Measurements from ENCODE around the gene TBC1D3I. TPM values are rescaled to one million over a fixed set of nuclear protein-coding genes. Genes with fewer than 3 reads are reported as not detected.
"Not testable (repeated sequence)": the region's sequence is repeated elsewhere in the genome, so short reads cannot be mapped to it uniquely, and the experiment has no call there.

The TBC1D3I gene
- total RNA-seq, 1 donor from 2014 or later = 0.72 TPM

- Histone ChIP-seq H3K36me3 (no peaks in the 10 kb centered on the region), H3K9me3 (no peaks in the 10 kb centered on the region), H3K4me1 (no peaks in the 10 kb centered on the region), H3K27me3 (no peaks in the 10 kb centered on the region), H3K4me3 (no peak overlapping the region), H3K27ac (no peak overlapping the region)
- TF ChIP-seq, protein P1, sequence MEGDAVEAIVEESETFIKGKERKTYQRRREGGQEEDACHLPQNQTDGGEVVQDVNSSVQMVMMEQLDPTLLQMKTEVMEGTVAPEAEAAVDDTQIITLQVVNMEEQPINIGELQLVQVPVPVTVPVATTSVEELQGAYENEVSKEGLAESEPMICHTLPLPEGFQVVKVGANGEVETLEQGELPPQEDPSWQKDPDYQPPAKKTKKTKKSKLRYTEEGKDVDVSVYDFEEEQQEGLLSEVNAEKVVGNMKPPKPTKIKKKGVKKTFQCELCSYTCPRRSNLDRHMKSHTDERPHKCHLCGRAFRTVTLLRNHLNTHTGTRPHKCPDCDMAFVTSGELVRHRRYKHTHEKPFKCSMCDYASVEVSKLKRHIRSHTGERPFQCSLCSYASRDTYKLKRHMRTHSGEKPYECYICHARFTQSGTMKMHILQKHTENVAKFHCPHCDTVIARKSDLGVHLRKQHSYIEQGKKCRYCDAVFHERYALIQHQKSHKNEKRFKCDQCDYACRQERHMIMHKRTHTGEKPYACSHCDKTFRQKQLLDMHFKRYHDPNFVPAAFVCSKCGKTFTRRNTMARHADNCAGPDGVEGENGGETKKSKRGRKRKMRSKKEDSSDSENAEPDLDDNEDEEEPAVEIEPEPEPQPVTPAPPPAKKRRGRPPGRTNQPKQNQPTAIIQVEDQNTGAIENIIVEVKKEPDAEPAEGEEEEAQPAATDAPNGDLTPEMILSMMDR (IDR thresholded peaks at IDR 0.05) = no peak
- intact Hi-C loops (cut with DNase I) = no loop called here
- no peak for DNase-seq
- no peak for ATAC-seq
These were observed 49.5 kb downstream of the TBC1D3I start for GRCh38 chr17:36214918-36215317.

DNA sequence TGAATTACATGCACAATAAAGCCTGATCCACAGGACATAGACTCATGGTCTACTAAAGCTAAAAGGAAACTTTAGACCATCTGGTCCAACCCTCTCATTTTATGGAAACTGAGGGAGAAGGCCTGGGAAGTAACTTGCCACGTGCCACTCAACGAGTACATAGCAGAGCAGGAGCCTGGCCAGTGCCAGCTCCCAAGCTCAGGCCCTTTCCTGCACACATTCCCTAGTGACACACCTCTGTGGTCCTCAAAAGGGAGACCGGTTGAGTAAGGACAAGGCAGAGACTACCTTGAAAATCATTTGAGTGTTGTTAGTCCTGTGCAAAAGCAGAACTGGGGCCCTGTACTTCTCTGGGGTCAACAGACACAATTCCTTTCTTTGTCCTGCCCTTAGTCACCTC, 50.7 kb downstream of the TBC1D3I start:
- intact Hi-C loops (cut with DNase I) = no loop called here
- Histone ChIP-seq H3K27ac (no peak overlapping the region), H3K27me3 (no peaks in the 10 kb centered on the region), H3K4me3 (no peak overlapping the region), H3K9me3 (no peaks in the 10 kb centered on the region), H3K4me1 (no peaks in the 10 kb centered on the region), H3K36me3 (no peaks in the 10 kb centered on the region)
- TF ChIP-seq, protein P1 (IDR thresholded peaks at IDR 0.05) = no peak
- no peak for DNase-seq
- ATAC-seq = no peak

- Histone ChIP-seq H3K27ac (no peak overlapping the region), H3K9me3 (no peaks in the 10 kb centered on the region), H3K27me3 (no peaks in the 10 kb centered on the region), H3K4me3 (no peak overlapping the region), H3K4me1 (no peaks in the 10 kb centered on the region), H3K36me3 (no peaks in the 10 kb centered on the region)
- no peak for DNase-seq
- TF ChIP-seq, protein P1 (IDR thresholded peaks at IDR 0.05) = no peak
- intact Hi-C loops (cut with DNase I) = no loop called here
- ATAC-seq = peak; percentile 43
These were observed 51.4 kb downstream of the TBC1D3I start for GRCh38 chr17:36212966-36213365.

- Histone ChIP-seq H3K4me3 (no peak overlapping the region), H3K4me1 (no peaks in the 10 kb centered on the region), H3K27ac (no peak overlapping the region), H3K36me3 (no peaks in the 10 kb centered on the region), H3K27me3 (no peaks in the 10 kb centered on the region), H3K9me3 (no peaks in the 10 kb centered on the region)
- intact Hi-C loops (cut with DNase I) = no loop called here
- ATAC-seq (no peak), DNase-seq (no peak)
- TF ChIP-seq, protein P1 (IDR thresholded peaks at IDR 0.05) = no peak
These were observed 52.1 kb downstream of the TBC1D3I start for GRCh38 chr17:36212272-36212605.

DNA sequence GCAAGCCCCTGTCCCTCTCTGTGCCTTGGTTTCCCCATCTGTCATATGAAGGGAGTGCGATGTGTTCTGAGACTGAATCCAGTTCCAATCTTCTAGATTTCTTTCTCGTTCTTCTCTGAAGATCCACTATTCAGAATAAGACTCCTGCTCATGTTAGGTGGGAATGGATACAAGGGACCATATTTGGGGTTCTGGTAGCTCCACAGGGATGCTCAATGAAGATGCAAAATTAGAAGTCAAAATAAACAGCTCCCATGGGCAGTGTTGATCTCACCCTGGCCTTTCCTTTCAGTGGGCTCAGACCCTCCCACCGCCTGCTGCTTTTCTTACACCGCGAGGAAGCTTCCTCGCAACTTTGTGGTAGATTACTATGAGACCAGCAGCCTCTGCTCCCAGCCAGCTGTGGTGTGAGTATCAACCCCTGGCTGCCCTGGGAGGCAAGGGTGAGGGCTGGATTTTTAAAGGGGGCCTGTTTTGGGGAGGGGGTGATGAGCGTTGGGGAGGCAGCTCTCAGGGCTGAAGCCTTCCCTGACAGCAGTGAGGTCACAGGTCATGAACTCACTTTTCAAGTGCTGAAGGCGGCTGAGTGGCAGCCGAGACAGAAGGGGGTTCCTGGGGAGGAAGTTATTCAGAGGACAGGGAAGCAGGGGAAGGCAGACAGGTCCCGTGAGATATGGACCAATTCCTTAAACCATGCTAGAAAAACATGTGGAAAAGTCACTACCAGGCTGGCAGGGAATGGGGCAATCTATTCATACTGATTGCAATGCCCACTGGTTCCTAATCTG, 52.7 kb downstream of the TBC1D3I start:
- H3K4me3 ChIP-seq; H3K4me1 ChIP-seq; intact Hi-C loops (cut with DNase I); H3K27ac ChIP-seq; H3K9me3 ChIP-seq; H3K27me3 ChIP-seq; H3K36me3 ChIP-seq: not testable (repeated sequence)
- ATAC-seq (peak; percentile 64), DNase-seq (peak; percentile 70)

GRCh38 chr17:36210439-36211211, 53.7 kb downstream of the TBC1D3I start, which contains the start of gene CCL4L2:
TSS of gene CCL4L2 (plus strand) at chr17:36211063.
- H3K4me3 ChIP-seq; H3K27ac ChIP-seq; H3K9me3 ChIP-seq; H3K27me3 ChIP-seq; DNase-seq; H3K36me3 ChIP-seq; H3K4me1 ChIP-seq; intact Hi-C loops (cut with DNase I): not testable (repeated sequence)
- peak; percentile 89 for ATAC-seq
